ENCODE measurements around the gene FRMD4B.

DNA sequence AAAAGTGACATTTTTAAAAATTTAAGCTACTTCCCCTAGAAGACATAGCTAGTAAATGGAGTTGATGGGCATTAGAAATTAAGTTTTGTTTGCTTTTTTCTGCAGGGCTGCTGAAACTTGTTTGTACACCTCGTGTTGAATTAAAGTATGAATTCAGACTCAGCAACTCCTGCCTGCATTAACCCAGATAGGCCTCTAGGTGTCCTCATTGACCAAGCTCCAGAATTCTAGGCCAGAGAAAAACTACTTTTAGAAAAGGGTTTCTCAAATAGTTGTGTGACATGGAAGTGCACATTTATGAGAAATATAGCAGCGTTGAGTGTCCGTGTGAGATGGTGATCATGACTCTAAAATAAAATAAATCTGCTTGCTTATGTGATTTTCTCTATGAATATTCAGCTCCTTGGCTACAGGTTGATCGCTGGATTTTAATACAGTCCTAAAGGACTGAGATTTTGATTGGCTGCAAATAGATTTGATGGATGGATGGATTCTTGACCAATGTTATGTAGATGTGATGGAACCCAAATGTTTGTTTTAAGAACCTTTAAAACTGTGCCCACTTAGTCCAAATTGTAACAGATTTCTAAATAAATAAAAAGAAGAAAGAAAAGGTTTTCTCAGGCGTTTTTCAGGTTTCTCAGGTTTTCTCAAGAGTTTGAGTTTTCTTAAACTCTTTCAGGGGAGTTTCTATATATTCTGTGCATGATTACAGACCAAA lies 224.1 kb downstream of the FRMD4B start:
- TF ChIP-seq, protein P1, sequence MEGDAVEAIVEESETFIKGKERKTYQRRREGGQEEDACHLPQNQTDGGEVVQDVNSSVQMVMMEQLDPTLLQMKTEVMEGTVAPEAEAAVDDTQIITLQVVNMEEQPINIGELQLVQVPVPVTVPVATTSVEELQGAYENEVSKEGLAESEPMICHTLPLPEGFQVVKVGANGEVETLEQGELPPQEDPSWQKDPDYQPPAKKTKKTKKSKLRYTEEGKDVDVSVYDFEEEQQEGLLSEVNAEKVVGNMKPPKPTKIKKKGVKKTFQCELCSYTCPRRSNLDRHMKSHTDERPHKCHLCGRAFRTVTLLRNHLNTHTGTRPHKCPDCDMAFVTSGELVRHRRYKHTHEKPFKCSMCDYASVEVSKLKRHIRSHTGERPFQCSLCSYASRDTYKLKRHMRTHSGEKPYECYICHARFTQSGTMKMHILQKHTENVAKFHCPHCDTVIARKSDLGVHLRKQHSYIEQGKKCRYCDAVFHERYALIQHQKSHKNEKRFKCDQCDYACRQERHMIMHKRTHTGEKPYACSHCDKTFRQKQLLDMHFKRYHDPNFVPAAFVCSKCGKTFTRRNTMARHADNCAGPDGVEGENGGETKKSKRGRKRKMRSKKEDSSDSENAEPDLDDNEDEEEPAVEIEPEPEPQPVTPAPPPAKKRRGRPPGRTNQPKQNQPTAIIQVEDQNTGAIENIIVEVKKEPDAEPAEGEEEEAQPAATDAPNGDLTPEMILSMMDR (IDR thresholded peaks at IDR 0.05; ENCODE audit: insufficient read depth, low read length), result peak; percentile 93
- no peak for TF ChIP-seq POLR2AphosphoS5 (IDR thresholded peaks at IDR 0.05; ENCODE audit: low read depth)
- no peak for TF ChIP-seq REST (IDR thresholded peaks at IDR 0.05; ENCODE audit: insufficient replicate concordance, low read depth)
- TF ChIP-seq GABPA (IDR thresholded peaks at IDR 0.05; ENCODE audit: low read depth), result no peak
